Stomach (tissue), 9 donors: ENCODE data around the gene LAG3. TPM values are rescaled to one million over a fixed set of nuclear protein-coding genes. Genes with fewer than 3 reads are reported as not detected.

Source experiments
- DNase-seq, 2 donors: peaks; one replicate each; pipeline versions ENCODE4 v3.0.0 to v3.0.0-alpha.2; 2013 to 2019
- H3K27ac ChIP-seq, 5 donors: fragments of 200-600 bp in 4 of 5; sonication (generic) in 4 of 5; one replicate each; pipeline ENCODE4 v1.5.1; 2013 to 2019; ENCODE audit warnings: mild to moderate bottlenecking in 1 of 5, moderate library complexity in 1 of 5
- H3K27me3 ChIP-seq, 3 donors: fragments of 200-600 bp; sonication (generic); one replicate each; pipeline ENCODE4 v1.5.1; 2017 to 2019; ENCODE audit warnings: mixed run types in 1 of 3
- H3K36me3 ChIP-seq, 4 donors: fragments of 200-600 bp; sonication (generic); 1 replicate in 3 of 4; 2 replicates in 1 of 4; pipeline ENCODE4 v1.5.1; 2016 to 2019
- H3K4me1 ChIP-seq, 4 donors: fragments of 200-600 bp; sonication (generic); one replicate each; pipeline ENCODE4 v1.5.1; 2016 to 2019
- H3K4me3 ChIP-seq, 4 donors: fragments of 200-600 bp; sonication (generic) in 3 of 4; one replicate each; pipeline ENCODE4 v1.5.1; 2016 to 2019; ENCODE audit warnings: mild to moderate bottlenecking in 1 of 4
- H3K9me3 ChIP-seq, 4 donors: fragments of 200-600 bp; sonication (generic); one replicate each; pipeline ENCODE4 v1.5.1; 2016 to 2019
- EP300 ChIP-seq: sonication (generic); formaldehyde crosslinking; IDR thresholded peaks from one replicate; pipeline ENCODE4 v1.6.1; 2017; ENCODE audit warnings: antibody characterized with exemption
- POLR2A ChIP-seq, 4 donors: fragments of 450-650 bp; IDR thresholded peaks; one replicate each; pipeline ENCODE4 v1.6.1; 2016; ENCODE audit warnings: antibody characterized with exemption in 4 of 4, control low read depth in 2 of 4, mild to moderate bottlenecking in 1 of 4, moderate library complexity in 1 of 4
- POLR2AphosphoS5 ChIP-seq, 3 donors: sonication (generic); formaldehyde crosslinking; IDR thresholded peaks; one replicate each; pipeline ENCODE4 v1.6.1; 2016; ENCODE audit warnings: antibody characterized with exemption in 3 of 3
- WGBS, 5 donors: extraction: QIAGEN DNeasy Blood & Tissue Kit in 3 of 5; methylation state at CpG; one replicate each; pipeline versions ENCODE4 v1.1.5 to v1.1.7; 2013 to 2018; 5-methylcytosine and 5-hydroxymethylcytosine counted together
- intact Hi-C: fragments of 100-400 bp; cut with DNase I; formaldehyde crosslinking; loops from one replicate; pipeline ENCODE4 v1.15.1; 2023; ENCODE audit warnings: low total_unique reads
- polyA plus RNA-seq, 3 donors: library from polyadenylated mRNA; stranded (reverse); fragments of 200-250 nt; gene quantifications; one replicate each; pipeline ENCODE4 v1.2.3, GENCODE V29; 2013
- total RNA-seq, 5 donors: library from RNA; depleted of rRNA; stranded (reverse); fragments of >200 nt; gene quantifications; one replicate each; pipeline versions ENCODE4 v1.1.0 to v1.2.3, GENCODE V29; 2014 to 2016
- TF ChIP-seq, protein P1 (sequence below), 7 experiments: fragments of 450-650 bp in 4 of 7; fragments of 200-600 bp in 3 of 7; sonication (generic) in 3 of 7; IDR thresholded peaks; one replicate each; pipeline ENCODE4 v1.5.1; 2016 to 2019; ENCODE audit warnings: antibody characterized with exemption in 7 of 7, control low read depth in 2 of 7, mild to moderate bottlenecking in 1 of 7
- donor health status: healthy with polysubstance abuse.
- donor health status: Bipolar disorder and iron deficiency.
- donor health status: healthy.

Gene LAG3
- total and polyA plus RNA-seq, 8 donors, result 0.25 to 2.3 (median 1.4) TPM; not detected in 3

DNA sequence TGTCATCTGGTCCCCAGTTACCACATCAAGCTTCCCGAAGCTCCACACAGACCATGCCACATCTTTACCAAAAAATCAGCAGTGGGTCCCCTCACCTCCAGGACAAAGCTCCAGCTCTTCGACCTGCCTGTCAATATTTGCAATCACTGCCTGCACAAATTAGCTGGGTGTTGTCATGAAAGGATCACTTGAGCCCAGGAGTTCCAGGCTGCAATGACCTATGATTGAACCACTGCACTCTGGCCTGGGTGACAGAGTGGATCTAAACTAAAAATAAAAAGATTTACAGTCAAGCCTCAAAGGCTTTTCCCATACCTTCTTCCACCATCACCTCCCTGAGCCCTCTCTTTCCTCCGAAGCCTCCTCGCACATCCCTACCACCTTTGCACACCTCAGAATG, 24.3 kb downstream of the LAG3 start:
- no peak overlapping the region for H3K27ac ChIP-seq
- intact Hi-C loops, result no loop called here
- H3K36me3 ChIP-seq, result no peaks in the 10 kb centered on the region
- no peak overlapping the region for H3K4me3 ChIP-seq
- no peak for TF ChIP-seq POLR2A (IDR thresholded peaks at IDR 0.05)
- TF ChIP-seq, protein P1, sequence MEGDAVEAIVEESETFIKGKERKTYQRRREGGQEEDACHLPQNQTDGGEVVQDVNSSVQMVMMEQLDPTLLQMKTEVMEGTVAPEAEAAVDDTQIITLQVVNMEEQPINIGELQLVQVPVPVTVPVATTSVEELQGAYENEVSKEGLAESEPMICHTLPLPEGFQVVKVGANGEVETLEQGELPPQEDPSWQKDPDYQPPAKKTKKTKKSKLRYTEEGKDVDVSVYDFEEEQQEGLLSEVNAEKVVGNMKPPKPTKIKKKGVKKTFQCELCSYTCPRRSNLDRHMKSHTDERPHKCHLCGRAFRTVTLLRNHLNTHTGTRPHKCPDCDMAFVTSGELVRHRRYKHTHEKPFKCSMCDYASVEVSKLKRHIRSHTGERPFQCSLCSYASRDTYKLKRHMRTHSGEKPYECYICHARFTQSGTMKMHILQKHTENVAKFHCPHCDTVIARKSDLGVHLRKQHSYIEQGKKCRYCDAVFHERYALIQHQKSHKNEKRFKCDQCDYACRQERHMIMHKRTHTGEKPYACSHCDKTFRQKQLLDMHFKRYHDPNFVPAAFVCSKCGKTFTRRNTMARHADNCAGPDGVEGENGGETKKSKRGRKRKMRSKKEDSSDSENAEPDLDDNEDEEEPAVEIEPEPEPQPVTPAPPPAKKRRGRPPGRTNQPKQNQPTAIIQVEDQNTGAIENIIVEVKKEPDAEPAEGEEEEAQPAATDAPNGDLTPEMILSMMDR (IDR thresholded peaks at IDR 0.05), result no peak
- TF ChIP-seq EP300, result no peak
- TF ChIP-seq POLR2AphosphoS5 (IDR thresholded peaks at IDR 0.05), result no peak
- WGBS, 5 donors, result 74 to 86% (median 82%) methylated on average over 4 of the region's 4 CpGs
- no peak for DNase-seq
- H3K4me1 ChIP-seq, result peaks cover 0 to 10% (median 3%) of the 10 kb centered on the region in 4 donors
- no peaks in the 10 kb centered on the region for H3K27me3 ChIP-seq
- no peaks in the 10 kb centered on the region for H3K9me3 ChIP-seq

DNA sequence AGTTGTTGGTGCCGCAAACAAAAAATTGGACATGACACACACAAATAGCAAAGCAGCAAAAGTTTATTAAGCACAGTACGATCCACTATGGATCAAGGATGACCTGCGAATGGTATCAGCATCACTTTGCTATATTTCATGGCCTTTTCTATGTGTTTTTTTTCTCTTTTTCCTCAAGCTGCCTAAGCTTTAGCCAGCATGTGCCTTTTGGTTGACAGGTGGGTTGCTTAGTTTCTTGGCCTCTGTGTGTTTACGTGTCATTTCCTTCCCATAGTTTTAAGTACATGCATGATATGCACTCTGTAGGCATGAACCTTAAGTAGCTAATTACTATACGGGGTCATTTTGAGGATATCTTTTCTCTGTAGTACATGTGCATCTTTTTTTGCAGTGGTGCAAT, 26.8 kb downstream of the LAG3 start:
- H3K36me3 ChIP-seq, result no peaks in the 10 kb centered on the region
- H3K9me3 ChIP-seq, result no peaks in the 10 kb centered on the region
- no peak overlapping the region for H3K27ac ChIP-seq
- intact Hi-C loops, result no loop called here
- H3K27me3 ChIP-seq, result no peaks in the 10 kb centered on the region
- no peak for DNase-seq
- TF ChIP-seq EP300, result no peak
- TF ChIP-seq POLR2AphosphoS5 (IDR thresholded peaks at IDR 0.05), result no peak
- TF ChIP-seq, protein P1 (IDR thresholded peaks at IDR 0.05), result no peak
- TF ChIP-seq POLR2A (IDR thresholded peaks at IDR 0.05), result no peak
- no peaks in the 10 kb centered on the region for H3K4me1 ChIP-seq
- H3K4me3 ChIP-seq, result no peak overlapping the region
- 82 to 89% (median 88%) methylated on average over 5 of the region's 5 CpGs for WGBS, 5 donors

- Histone ChIP-seq H3K27me3 (no peaks in the 10 kb centered on the region), H3K36me3 (no peaks in the 10 kb centered on the region), H3K9me3 (no peaks in the 10 kb centered on the region), H3K27ac (no peak overlapping the region), H3K4me3 (no peak overlapping the region), H3K4me1 (no peaks in the 10 kb centered on the region)
- TF ChIP-seq POLR2AphosphoS5 (IDR thresholded peaks at IDR 0.05), result no peak
- TF ChIP-seq POLR2A (IDR thresholded peaks at IDR 0.05), result no peak
- TF ChIP-seq, protein P1 (IDR thresholded peaks at IDR 0.05), result no peak
- TF ChIP-seq EP300, result no peak
- WGBS, 5 donors, result 57 to 75% (median 68%) methylated on average over 1 of the region's 1 CpG
- no peak for DNase-seq
- intact Hi-C loops, result no loop called here
Observed at GRCh38 chr12:6807170-6807569, 34.9 kb downstream of the LAG3 start.

- WGBS, 5 donors, result 78 to 87% (median 81%) methylated on average over 10 of the region's 10 CpGs
- TF ChIP-seq, protein P1 (IDR thresholded peaks at IDR 0.05), result no peak
- no peak for TF ChIP-seq POLR2AphosphoS5 (IDR thresholded peaks at IDR 0.05)
- TF ChIP-seq EP300, result no peak
- no peak for TF ChIP-seq POLR2A (IDR thresholded peaks at IDR 0.05)
- no peak for DNase-seq
- Histone ChIP-seq H3K9me3 (no peaks in the 10 kb centered on the region), H3K36me3 (no peaks in the 10 kb centered on the region), H3K4me1 (no peaks in the 10 kb centered on the region), H3K4me3 (no peak overlapping the region), H3K27me3 (no peaks in the 10 kb centered on the region), H3K27ac (no peak overlapping the region)
- intact Hi-C loops, result no loop called here
Observed at GRCh38 chr12:6809056-6809455, 36.7 kb downstream of the LAG3 start.
